ENCODE measurements around the gene KLHL30. TPM values are rescaled to one million over a fixed set of nuclear protein-coding genes. Genes with fewer than 3 reads are reported as not detected.

The KLHL30 gene
- total RNA-seq, 1 experiment from 2014 or later, result 0.61 TPM

GRCh38 chr2:238166391-238167343, 28.2 kb downstream of the KLHL30 start:
- no peaks in the 10 kb centered on the region for H4K20me1 ChIP-seq (ENCODE audit: insufficient read depth)
- no peaks in the 10 kb centered on the region for H3K9me3 ChIP-seq (ENCODE audit: control insufficient read depth in 1 of 2, insufficient read depth in 1 of 2, low read depth in 1 of 2, low read length in 2 of 2)
- ChIA-PET POLR2A (no interaction called here), RAD21 (ENCODE audit: low non-redundant PET in 1 of 2, low total read pairs in 2 of 2, uncharacterized antibody in 2 of 2, unreplicated experiment in 2 of 2) (no interaction called here), CTCF (no interaction called here)
- no peaks in the 10 kb centered on the region for H3K9me2 ChIP-seq (ENCODE audit: insufficient read depth)
- H3K4me3 ChIP-seq (replicated peaks in 1 of 2; ENCODE audit: low read depth in 1 of 2, low read length in 2 of 2), result no peak overlapping the region
- no peak overlapping the region for H3K9ac ChIP-seq (ENCODE audit: low read length)
- H3K79me2 ChIP-seq (ENCODE audit: insufficient read depth, low read length), result no peaks in the 10 kb centered on the region
- BruUV-seq (replicated peaks), result no TSS peak
- H3K36me3 ChIP-seq (ENCODE audit: control insufficient read depth in 1 of 2, insufficient read depth in 2 of 2, low read length in 2 of 2), result peaks cover 5% of the 10 kb centered on the region in 2 experiments; a peak in 3 of 4 replicates
- 0 out of 4 replicates have a peak, but pooled peaks cover 0 to 2% of the 10 kb centered on the region in 2 experiments for H3K4me1 ChIP-seq (ENCODE audit: control insufficient read depth in 1 of 2, insufficient read depth in 2 of 2, low read length in 2 of 2)
- H3K27me3 ChIP-seq (ENCODE audit: insufficient read depth, low read length), result no peaks in the 10 kb centered on the region
- no peak for DNase-seq (ENCODE audit: low read depth, low spot score)
- intact Hi-C loops (cut with micrococcal nuclease), result no loop called here
- H3K27ac ChIP-seq (ENCODE audit: low read depth, low read length), result no peak overlapping the region
- no peak overlapping the region for H3K4me2 ChIP-seq (ENCODE audit: low read length)
- TF ChIP-seq EZH2phosphoT487 (IDR thresholded peaks at IDR 0.05; ENCODE audit: borderline replicate concordance), result no peak
- TF ChIP-seq ELF1 (IDR thresholded peaks at IDR 0.05; ENCODE audit: borderline replicate concordance, low read depth), result no peak
- no peak for TF ChIP-seq RAD21 (IDR thresholded peaks at IDR 0.05; ENCODE audit: low read depth)
- TF ChIP-seq JUND (IDR thresholded peaks at IDR 0.05), result no peak
- TF ChIP-seq MAX (IDR thresholded peaks at IDR 0.05), result no peak
- TF ChIP-seq TCF7L2 (IDR thresholded peaks at IDR 0.05; ENCODE audit: borderline replicate concordance, extremely low read depth, insufficient read depth, insufficient read length), result no peak
- TF ChIP-seq POLR2AphosphoS5 (IDR thresholded peaks at IDR 0.05; ENCODE audit: low read depth, low read length), result no peak
- no peak for TF ChIP-seq ATF3 (IDR thresholded peaks at IDR 0.05)
- TF ChIP-seq ZNF274 (IDR thresholded peaks at IDR 0.05; ENCODE audit: low read depth, low read length), result no peak
- TF ChIP-seq SRF (IDR thresholded peaks at IDR 0.05; ENCODE audit: low read depth), result no peak
- no peak for TF ChIP-seq EGR1 (IDR thresholded peaks at IDR 0.05; ENCODE audit: low read depth)
- no peak for TF ChIP-seq SP1 (IDR thresholded peaks at IDR 0.05; ENCODE audit: low read depth)
- TF ChIP-seq ZFX (IDR thresholded peaks at IDR 0.05), result no peak
- TF ChIP-seq CEBPB (IDR thresholded peaks at IDR 0.05; ENCODE audit: low read depth), result no peak
- TF ChIP-seq ZBTB33 (IDR thresholded peaks at IDR 0.05; ENCODE audit: extremely low read depth, insufficient replicate concordance, low read length), result no peak
- no peak for TF ChIP-seq FOSL1 (IDR thresholded peaks at IDR 0.05; ENCODE audit: low read depth)
- no peak for TF ChIP-seq CBX3 (IDR thresholded peaks at IDR 0.05; ENCODE audit: low read depth)
- no peak for ATAC-seq
- no peak overlapping the region for H2AFZ ChIP-seq (ENCODE audit: low read depth, low read length, poor library complexity, severe bottlenecking)
